ENCODE measurements around the gene LRP2. TPM values are rescaled to one million over a fixed set of nuclear protein-coding genes. Genes with fewer than 3 reads are reported as not detected.

The LRP2 gene
- total and polyA plus RNA-seq, 10 of the 15 experiments (the other 5 are each of a cell fraction or from before 2014, with no cell fraction given): 0.01 to 0.19 (median 0.06) TPM; not detected in 5

- DNase-seq (ENCODE audit: low read depth, low spot score): no peak
- FAIRE-seq: no peak
Observed at GRCh38 chr2:169298007-169298406, 64.3 kb downstream of the LRP2 start.

More at GRCh38 chr2:169298007-169298406, 64.3 kb downstream of the LRP2 start:
- no peaks in the 10 kb centered on the region for H3K4me1 ChIP-seq (ENCODE audit: control insufficient read depth, insufficient read depth, low read length)
- H3K27ac ChIP-seq (ENCODE audit: control insufficient read depth, insufficient read depth): no peak overlapping the region
- WGBS (ENCODE audit: insufficient coverage, insufficient replicate concordance, low lambda C conversion rate, missing lambda C conversion rate): 45% methylated on average over 1 of the region's 1 CpG
- ChIA-PET SMC1A (ENCODE audit: uncharacterized antibody, unreplicated experiment) (no interaction called here), RAD21 (ENCODE audit: unreplicated experiment) (no interaction called here), POLR2A (no interaction called here), CTCF (no interaction called here)
- H3K9me3 ChIP-seq (replicated peaks; ENCODE audit: control insufficient read depth, insufficient read depth, low read length): no peaks in the 10 kb centered on the region
- H3K79me2 ChIP-seq (ENCODE audit: control insufficient read depth, insufficient read depth, low read length): no peaks in the 10 kb centered on the region
- in situ Hi-C loops (cut with MboI): no loop called here
- H3K9ac ChIP-seq (ENCODE audit: control insufficient read depth, insufficient read depth, low read length): no peak overlapping the region
- TF ChIP-seq BRCA1 (IDR thresholded peaks at IDR 0.05; ENCODE audit: low read depth, low read length): no peak
- TF ChIP-seq JUND (IDR thresholded peaks at IDR 0.05; ENCODE audit: low read depth, low read length): no peak
- TF ChIP-seq EED (IDR thresholded peaks at IDR 0.05; ENCODE audit: low read depth): no peak
- no peak for TF ChIP-seq NRF1 (conservative IDR thresholded peaks at IDR 0.05; ENCODE audit: low read depth, low read length)
- no peak for TF ChIP-seq YY1 (IDR thresholded peaks at IDR 0.05; ENCODE audit: low read depth, low read length)
- no peak for TF ChIP-seq TCF7 (IDR thresholded peaks at IDR 0.05; ENCODE audit: borderline replicate concordance)
- TF ChIP-seq CBX3 (IDR thresholded peaks at IDR 0.05; ENCODE audit: borderline replicate concordance, low read depth): no peak
- no peak for TF ChIP-seq HDAC2 (IDR thresholded peaks at IDR 0.05)
- TF ChIP-seq NKRF (conservative IDR thresholded peaks at IDR 0.05): no peak
- TF ChIP-seq E2F8 (IDR thresholded peaks at IDR 0.05; ENCODE audit: low read depth, partially characterized antibody): no peak
- TF ChIP-seq RELA (IDR thresholded peaks at IDR 0.05; ENCODE audit: borderline replicate concordance, partially characterized antibody): no peak
- no peak for TF ChIP-seq BCL11A (IDR thresholded peaks at IDR 0.05; ENCODE audit: low read depth, low read length)
- TF ChIP-seq GABPA (IDR thresholded peaks at IDR 0.05; ENCODE audit: low read depth): no peak
- no peak for TF ChIP-seq SUZ12 (IDR thresholded peaks at IDR 0.05; ENCODE audit: unreplicated experiment)
- TF ChIP-seq CEBPZ (IDR thresholded peaks at IDR 0.05; ENCODE audit: low read depth, low read length): no peak
- no peak for TF ChIP-seq SREBF1 (IDR thresholded peaks at IDR 0.05; ENCODE audit: low read length)
- TF ChIP-seq CHD4 (IDR thresholded peaks at IDR 0.05): no peak
- TF ChIP-seq EGR1 (IDR thresholded peaks at IDR 0.05; ENCODE audit: borderline replicate concordance in 1 of 2, low read depth in 2 of 2, low read length in 2 of 2): no peak
- TF ChIP-seq STAT1 (conservative IDR thresholded peaks at IDR 0.05): no peak
- TF ChIP-seq NFYA (IDR thresholded peaks at IDR 0.05; ENCODE audit: borderline replicate concordance, low read depth, low read length): no peak
- ATAC-seq: no peak
- BruUV-seq (replicated peaks): no TSS peak
- intact Hi-C loops (cut with micrococcal nuclease; ENCODE audit: unreplicated experiment): no loop called here
- no peaks in the 10 kb centered on the region for H3K36me3 ChIP-seq (ENCODE audit: control insufficient read depth in 2 of 2, insufficient read depth in 2 of 2, low read length in 1 of 2)
- no peak overlapping the region for H3K4me3 ChIP-seq
- no peaks in the 10 kb centered on the region for H3K27me3 ChIP-seq (replicated peaks in 1 of 2; ENCODE audit: control insufficient read depth in 2 of 2, insufficient read depth in 2 of 2, low read length in 1 of 2)
- no peak overlapping the region for H2AFZ ChIP-seq (ENCODE audit: control insufficient read depth, low read depth, low read length)
- no peak overlapping the region for H3K4me2 ChIP-seq (ENCODE audit: control insufficient read depth, insufficient read depth)
- no peaks in the 10 kb centered on the region for H4K20me1 ChIP-seq (ENCODE audit: control insufficient read depth, insufficient read depth)

Data from GM12878 (cell line).